ENCODE results near the gene FAR2.

- TF ChIP-seq POLR2A (IDR thresholded peaks at IDR 0.05) (no peak), CTCF (IDR thresholded peaks at IDR 0.05 in 4 of 5, conservative IDR thresholded peaks at IDR 0.05 in 1 of 5) (no peak)
Measured at GRCh38 chr12:29281371-29282005, 132.4 kb downstream of the FAR2 start.

All from gastrocnemius medialis (tissue), 4 donors.